A673 (cell line): ENCODE results near the gene CPNE8. TPM values are rescaled to one million over a fixed set of nuclear protein-coding genes. Genes with fewer than 3 reads are reported as not detected.

Experiments
- BruUV-seq: library from RNA; stranded (reverse); fragments of 400-500 nt; replicated peaks from 2 replicates; lab custom pipeline; 2021; lab: Mats Ljungman, UMichigan
- CTCF ChIA-PET: fragments of 300-600 bp; sonication (Branson Sonifier 250); formaldehyde crosslinking; loops from one replicate; lab custom pipeline; 2022; ENCODE audit warnings: antibody characterized with exemption; lab: Charles Lee
- POLR2A ChIA-PET: fragments of 300-600 bp; sonication (Branson Sonifier 250); formaldehyde crosslinking; loops from one replicate; lab custom pipeline; 2022; ENCODE audit warnings: antibody characterized with exemption; ENCODE audit not compliant: low non-redundant PET; lab: Charles Lee
- DNase-seq: peaks from one replicate; pipeline ENCODE4 v3.0.0-alpha.2; 2015; ENCODE audit warnings: low spot score
- H3K27ac ChIP-seq: fragments of 200-600 bp; sonication (generic); 2 replicates; pipeline ENCODE4 v1.5.1; 2016; ENCODE audit warnings: mixed run types, low read depth, mild to moderate bottlenecking, mixed read lengths, antibody characterized with exemption, low read length; ENCODE audit not compliant: poor library complexity, severe bottlenecking
- H3K27me3 ChIP-seq: fragments of 200-600 bp; sonication (generic); replicated peaks from 2 replicates; pipeline ENCODE4 v1.6.1; 2017; ENCODE audit warnings: mixed run types, low read depth, mild to moderate bottlenecking, mixed read lengths, antibody characterized with exemption, low read length; ENCODE audit not compliant: insufficient read depth, poor library complexity
- H3K36me3 ChIP-seq: fragments of 200-600 bp; sonication (generic); 2 replicates; pipeline ENCODE4 v1.6.1; 2016; ENCODE audit warnings: mixed run types, mild to moderate bottlenecking, mixed read lengths, antibody characterized with exemption, low read length; ENCODE audit not compliant: insufficient read depth, poor library complexity, severe bottlenecking
- H3K4me1 ChIP-seq: fragments of 200-600 bp; sonication (generic); 2 replicates; pipeline ENCODE4 v1.6.1; 2017; ENCODE audit warnings: mixed run types, mild to moderate bottlenecking, mixed read lengths, antibody characterized with exemption, low read length; ENCODE audit not compliant: insufficient read depth, poor library complexity, severe bottlenecking
- H3K4me3 ChIP-seq: fragments of 200-600 bp; sonication (generic); 2 replicates; pipeline ENCODE4 v1.5.1; 2016; ENCODE audit warnings: low read depth, mixed run types, mild to moderate bottlenecking, mixed read lengths, low read length; ENCODE audit not compliant: poor library complexity, severe bottlenecking
- H3K9me3 ChIP-seq: fragments of 200-600 bp; sonication (generic); 2 replicates; pipeline ENCODE4 v1.6.1; 2016; ENCODE audit warnings: mixed run types, low read depth, mild to moderate bottlenecking, mixed read lengths, antibody characterized with exemption, low read length; ENCODE audit not compliant: poor library complexity, severe bottlenecking
- CTCF ChIP-seq: fragments of 300-800, 200-600 bp; sonication (generic); conservative IDR thresholded peaks from 2 replicates; pipeline ENCODE4 v1.5.1; 2017; ENCODE audit warnings: low read depth, mild to moderate bottlenecking, antibody characterized with exemption, low read length, moderate library complexity, mixed read lengths
- EZH2 ChIP-seq: fragments of 200-600 bp; sonication (generic); IDR thresholded peaks from 2 replicates; pipeline ENCODE4 v1.6.1; 2017; ENCODE audit warnings: borderline replicate concordance, low read depth, mild to moderate bottlenecking, mixed read lengths, antibody characterized with exemption, low read length; ENCODE audit not compliant: poor library complexity, severe bottlenecking
- intact Hi-C: fragments of 100-400 bp; cut with micrococcal nuclease; formaldehyde crosslinking; loops from one replicate; pipeline ENCODE4 v1.10.0; 2022; ENCODE audit not compliant: unreplicated experiment
- total RNA-seq: library from RNA; stranded (reverse); gene quantifications from 2 replicates; pipeline ENCODE4 v1.2.3, GENCODE V29; 2021

The CPNE8 gene
- total RNA-seq, 1 experiment from 2014 or later, result 1.3 TPM

GRCh38 chr12:38736821-38737220 lies 168.6 kb downstream of the CPNE8 start:
- no peaks in the 10 kb centered on the region for H3K9me3 ChIP-seq
- BruUV-seq, result no TSS peak
- no peak overlapping the region for H3K27ac ChIP-seq
- no peaks in the 10 kb centered on the region for H3K4me1 ChIP-seq
- H3K36me3 ChIP-seq, result no peaks in the 10 kb centered on the region
- H3K4me3 ChIP-seq, result no peak overlapping the region
- TF ChIP-seq EZH2 (no peak), CTCF (no peak)
- ChIA-PET POLR2A (no interaction called here), CTCF (no interaction called here)
- no peak for DNase-seq
- H3K27me3 ChIP-seq, result no peaks in the 10 kb centered on the region
- intact Hi-C loops, result no loop called here

GRCh38 chr12:38732761-38733160 lies 172.6 kb downstream of the CPNE8 start:
- ChIA-PET POLR2A (no interaction called here), CTCF (no interaction called here)
- no TSS peak for BruUV-seq
- no peak for DNase-seq
- intact Hi-C loops, result no loop called here
- Histone ChIP-seq H3K36me3 (no peaks in the 10 kb centered on the region), H3K4me1 (no peaks in the 10 kb centered on the region), H3K27ac (no peak overlapping the region), H3K27me3 (no peaks in the 10 kb centered on the region), H3K4me3 (no peak overlapping the region), H3K9me3 (no peaks in the 10 kb centered on the region)
- TF ChIP-seq EZH2 (no peak), CTCF (no peak)

GRCh38 chr12:38728894-38729293 lies 176.5 kb downstream of the CPNE8 start:
- Histone ChIP-seq H3K36me3 (no peaks in the 10 kb centered on the region), H3K4me1 (no peaks in the 10 kb centered on the region), H3K9me3 (no peaks in the 10 kb centered on the region), H3K27ac (no peak overlapping the region), H3K4me3 (no peak overlapping the region), H3K27me3 (no peaks in the 10 kb centered on the region)
- intact Hi-C loops, result no loop called here
- CTCF ChIA-PET, result no interaction called here
- POLR2A ChIA-PET, result no interaction called here
- no peak for DNase-seq
- BruUV-seq, result no TSS peak
- TF ChIP-seq CTCF (no peak), EZH2 (no peak)
